K562 (cell line): ENCODE measurements around the gene NEDD4L. TPM values are rescaled to one million over a fixed set of nuclear protein-coding genes. Genes with fewer than 3 reads are reported as not detected.

Source experiments
- ATAC-seq: fragments of 200-7000 bp; cut with Tn5 transposase; 3 replicates; pipeline ENCODE4 v1.9.1; 2020; ENCODE audit warnings: moderate library complexity
- BruUV-seq: library from RNA; stranded (reverse); fragments of 400-500 nt; replicated peaks from 2 replicates; lab custom pipeline; 2021; lab: Mats Ljungman, UMichigan
- CTCF ChIA-PET: fragments of 300-600 bp; formaldehyde crosslinking; extraction: SDS; loops from one replicate; lab custom pipeline; 2021; ENCODE audit warnings: low intra/inter-chr PET ratio; lab: Yijun Ruan, JAX
- POLR2A ChIA-PET: fragments of 300-600, 350-650 bp; sonication (Branson Sonifier 250); formaldehyde crosslinking; extraction: SDS; loops from one replicate; lab custom pipeline; 2021; ENCODE audit warnings: antibody characterized with exemption, inconsistent platforms; lab: Yijun Ruan, JAX
- DNase-seq, 4 experiments: peaks; one replicate each; pipeline versions ENCODE4 v3.0.0 to v3.0.0-alpha.2; 2011 to 2018; ENCODE audit warnings: low spot score in 3 of 4, mixed read lengths in 3 of 4; ENCODE audit errors: extremely low read depth in 1 of 4
- FAIRE-seq: peaks from 2 replicates; lab custom pipeline; 2011; peaks lifted over from hg19 to GRCh38; lab: Jason Lieb, UNC
- H2AFZ ChIP-seq: 2 replicates; pipeline ENCODE4 v1.6.0; 2011; ENCODE audit warnings: low read depth, low read length, control low read depth, inconsistent platforms
- H3K27ac ChIP-seq: fragments of 200-600 bp; 3 replicates; pipeline ENCODE4 v1.8.0; 2011; ENCODE audit warnings: low read depth, mild to moderate bottlenecking, control low read depth, inconsistent platforms, low read length, moderate library complexity, mixed read lengths; ENCODE audit errors: extremely low read depth
- H3K27me3 ChIP-seq, 2 experiments: fragments of 300-600 bp in 1 of 2; 2 replicates in 1 of 2; 3 replicates in 1 of 2; pipeline versions ENCODE4 v1.6.0 to v1.8.0; 2011; ENCODE audit warnings: inconsistent platforms in 2 of 2, low read length in 2 of 2, mild to moderate bottlenecking in 1 of 2, mixed read lengths in 1 of 2, moderate library complexity in 1 of 2; ENCODE audit not compliant: control insufficient read depth in 2 of 2, insufficient read depth in 2 of 2
- H3K36me3 ChIP-seq: fragments of 300-600 bp; 3 replicates; pipeline ENCODE4 v1.8.0; 2011; ENCODE audit warnings: mild to moderate bottlenecking, low read length, inconsistent platforms; ENCODE audit not compliant: control insufficient read depth, insufficient read depth
- H3K4me1 ChIP-seq, 2 experiments: fragments of 200-600 bp in 1 of 2; replicated peaks in 1 of 2; 2 replicates in 1 of 2; 3 replicates in 1 of 2; pipeline versions ENCODE4 v1.5.1 to v1.8.0; 2011; ENCODE audit warnings: inconsistent platforms in 2 of 2, low read length in 2 of 2, mild to moderate bottlenecking in 1 of 2, mixed read lengths in 1 of 2, moderate library complexity in 1 of 2; ENCODE audit not compliant: control insufficient read depth in 2 of 2, insufficient read depth in 2 of 2
- H3K4me2 ChIP-seq: 2 replicates; pipeline ENCODE4 v1.6.1; 2011; ENCODE audit warnings: low read length, control low read depth, inconsistent platforms, mixed read lengths; ENCODE audit not compliant: insufficient read depth
- H3K4me3 ChIP-seq: fragments of 200-600 bp; sonication (generic), shearing (Covaris generic); 2 replicates; pipeline ENCODE4 v1.5.1; 2016; ENCODE audit warnings: control low read depth, inconsistent platforms
- H3K79me2 ChIP-seq: fragments of 200-600 bp; 3 replicates; pipeline ENCODE4 v1.8.0; 2011; ENCODE audit warnings: low read length, inconsistent platforms; ENCODE audit not compliant: control insufficient read depth, insufficient read depth
- H3K9ac ChIP-seq, 2 experiments: 2 replicates each; pipeline versions ENCODE4 v1.6.0 to v1.6.1; 2011; ENCODE audit warnings: low read depth in 2 of 2, low read length in 2 of 2, control low read depth in 1 of 2, inconsistent platforms in 1 of 2, mild to moderate bottlenecking in 1 of 2, mixed read lengths in 1 of 2; ENCODE audit not compliant: insufficient read depth in 1 of 2
- H3K9me1 ChIP-seq: one replicate; pipeline ENCODE4 v1.6.0; 2011; ENCODE audit warnings: inconsistent platforms, mild to moderate bottlenecking, low read length, moderate library complexity; ENCODE audit not compliant: control insufficient read depth, insufficient read depth
- H3K9me3 ChIP-seq: replicated peaks from 2 replicates; pipeline ENCODE4 v1.5.1; 2011; ENCODE audit warnings: low read depth, low read length, inconsistent platforms; ENCODE audit not compliant: control insufficient read depth, insufficient read depth
- H4K20me1 ChIP-seq: replicated peaks from 2 replicates; pipeline ENCODE4 v1.6.1; 2011; ENCODE audit warnings: low read length, inconsistent platforms, mixed read lengths; ENCODE audit not compliant: control insufficient read depth, insufficient read depth
- NFE2 ChIP-seq: IDR thresholded peaks from 2 replicates; pipeline ENCODE4 v1.6.1; 2014; ENCODE audit warnings: antibody characterized with exemption, low read depth
- SMARCE1 ChIP-seq: fragments of 450-650 bp; IDR thresholded peaks from 2 replicates; pipeline ENCODE4 v1.7.1; 2016; ENCODE audit warnings: mild to moderate bottlenecking
- STAG1 ChIP-seq: sonication (generic); formaldehyde crosslinking; IDR thresholded peaks from 2 replicates; pipeline ENCODE4 v1.5.0; 2020; ENCODE audit warnings: missing genetic modification reagents, borderline replicate concordance
- TCF7L2 ChIP-seq: fragments of 150-350 bp; IDR thresholded peaks from 2 replicates; pipeline ENCODE4 v1.6.1; 2016; ENCODE audit warnings: low read depth, mild to moderate bottlenecking, low read length, moderate library complexity
- TCFL5 ChIP-seq: fragments of 250-450 bp; sonication (Bioruptor Pico); conservative IDR thresholded peaks from 2 replicates; pipeline ENCODE4 v1.6.1; 2021; ENCODE audit warnings: mild to moderate bottlenecking, moderate library complexity, matching md5 sums
- ZNF212 ChIP-seq: fragments of 450-650 bp; formaldehyde crosslinking; IDR thresholded peaks from 2 replicates; pipeline ENCODE4 v1.4.0; 2020; ENCODE audit warnings: mild to moderate bottlenecking
- WGBS: fragments of 100-300 bp; shearing (Covaris generic); methylation state at CpG from one replicate; pipeline ENCODE4 v1.1.6; 2016; ENCODE audit warnings: low coverage, mixed read lengths; ENCODE audit not compliant: insufficient coverage; ENCODE audit errors: missing lambda C conversion rate; 5-methylcytosine and 5-hydroxymethylcytosine counted together
- in situ Hi-C: fragments of 300-500 bp; cut with MboI; formaldehyde crosslinking; loops from 4 replicates; pipeline ENCODE4 v1.15.0; 2018; ENCODE audit warnings: inconsistent platforms, mixed read lengths
- intact Hi-C: fragments of 100-400 bp; cut with micrococcal nuclease; formaldehyde crosslinking; loops from 2 replicates; pipeline ENCODE4 v1.14.2; 2022
- polyA plus RNA-seq, 8 experiments: library from polyadenylated mRNA; depleted of rRNA in 4 of 8; stranded (reverse) in 5 of 8; unstranded in 3 of 8; fragments of >200 nt; fragmentation: Nextera tagmentation in 2 of 8; fragmentation: Illumina TruSeq in 1 of 8; extraction: Ambion mirVana in 2 of 8; extraction: Trizol in 1 of 8; gene quantifications; 2 replicates each; pipeline versions ENCODE4 v1.2.1 to v1.2.3, GENCODE V29; 2011 to 2014; ENCODE audit warnings: inconsistent platforms in 1 of 8, missing spikeins in 1 of 8
- total RNA-seq, 7 experiments: library from RNA; depleted of rRNA in 6 of 7; stranded (reverse); fragments of >200 nt in 6 of 7; fragmentation: Illumina TruSeq in 2 of 7; extraction: Trizol in 2 of 7; gene quantifications; 2 replicates each; pipeline versions ENCODE4 v1.2.1 to v1.2.3, GENCODE V29; 2011 to 2021; ENCODE audit warnings: low replicate concordance in 1 of 7
- TF ChIP-seq, protein P1 (sequence below), 2 experiments: fragments of 450-650 bp in 1 of 2; IDR thresholded peaks; 2 replicates each; pipeline ENCODE4 v1.6.1; 2011 to 2017; ENCODE audit warnings: low read depth in 2 of 2, antibody characterized with exemption in 1 of 2, borderline replicate concordance in 1 of 2, low read length in 1 of 2, mild to moderate bottlenecking in 1 of 2, mixed read lengths in 1 of 2; ENCODE audit not compliant: control insufficient read depth in 1 of 2

NEDD4L gene
- total and polyA plus RNA-seq, 9 of the 15 experiments (the other 6 are each of a cell fraction or from before 2014, with no cell fraction given), result 8.1 to 33.4 (median 19.9) TPM

DNA sequence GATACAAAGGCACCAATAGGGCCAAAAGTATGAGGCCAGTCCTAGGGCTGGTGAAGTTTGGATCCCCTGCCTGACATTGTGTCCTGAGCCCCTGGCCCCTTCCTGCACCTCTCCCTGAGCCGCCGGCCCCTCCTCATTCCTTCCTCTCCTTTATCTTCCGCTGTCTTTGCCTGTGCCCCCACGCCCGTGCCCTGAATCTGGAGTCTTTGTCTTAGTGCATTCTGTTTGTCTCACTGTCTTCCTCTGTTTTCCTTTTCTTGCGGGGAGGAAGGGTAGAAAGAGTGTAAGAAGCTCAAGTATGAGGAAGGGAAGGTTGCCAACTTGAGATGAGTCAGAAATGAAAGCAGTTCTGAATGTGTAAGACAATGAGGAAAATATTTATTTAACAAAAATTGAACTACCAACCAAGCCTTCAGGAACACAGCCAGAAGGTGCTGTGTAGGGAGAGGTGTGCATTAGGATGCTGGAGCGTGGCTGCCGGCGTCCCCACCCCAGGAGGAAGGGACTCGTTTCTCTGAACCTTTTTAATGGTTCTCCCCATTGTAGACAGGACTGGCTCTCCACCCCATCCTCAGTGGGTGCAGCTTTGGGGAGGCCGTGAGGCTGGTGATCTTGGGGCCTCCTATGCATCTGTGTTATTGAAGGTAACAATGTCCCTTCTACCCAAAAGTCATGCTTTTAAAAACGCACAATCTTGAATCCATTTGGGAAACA is 133.1 kb downstream of the NEDD4L start:
- Histone ChIP-seq H3K27ac (no peak overlapping the region), H3K9me3 (no peaks in the 10 kb centered on the region), H3K79me2 (no peaks in the 10 kb centered on the region), H3K36me3 (no peaks in the 10 kb centered on the region), H3K27me3 (no peaks in the 10 kb centered on the region), H4K20me1 (no peaks in the 10 kb centered on the region), H3K9ac (no peak overlapping the region), H2AFZ (no peak overlapping the region), H3K9me1 (peaks cover 2% of the 10 kb centered on the region), H3K4me1 (peaks cover 0 to 6% of the 10 kb centered on the region in 2 experiments; a peak in 3 of 5 replicates), H3K4me3 (no peak overlapping the region), H3K4me2 (no peak overlapping the region)
- CTCF ChIA-PET, result no interaction called here
- 35% methylated on average over 9 of the region's 12 CpGs for WGBS
- in situ Hi-C loops, result loop anchor here (25.0 kb wide), 1 partner anchor 310 kb away; no protein-coding TSS in a partner anchor
- intact Hi-C loops, result no loop called here
- no peak for ATAC-seq
- no peak for DNase-seq
- POLR2A ChIA-PET, result interaction anchor here (0.9 kb wide), 1 partner anchor 31 kb away, joined by 5 read pairs; no protein-coding TSS in a partner anchor
- FAIRE-seq, result no peak
- no TSS peak for BruUV-seq
- TF ChIP-seq STAG1 (CRISPR knock-in tag) (no peak), TCFL5 (CRISPR knock-in tag) (no peak), TCF7L2 (no peak), ZNF212 (no peak), NFE2 (no peak), SMARCE1 (no peak)
- TF ChIP-seq, protein P1, sequence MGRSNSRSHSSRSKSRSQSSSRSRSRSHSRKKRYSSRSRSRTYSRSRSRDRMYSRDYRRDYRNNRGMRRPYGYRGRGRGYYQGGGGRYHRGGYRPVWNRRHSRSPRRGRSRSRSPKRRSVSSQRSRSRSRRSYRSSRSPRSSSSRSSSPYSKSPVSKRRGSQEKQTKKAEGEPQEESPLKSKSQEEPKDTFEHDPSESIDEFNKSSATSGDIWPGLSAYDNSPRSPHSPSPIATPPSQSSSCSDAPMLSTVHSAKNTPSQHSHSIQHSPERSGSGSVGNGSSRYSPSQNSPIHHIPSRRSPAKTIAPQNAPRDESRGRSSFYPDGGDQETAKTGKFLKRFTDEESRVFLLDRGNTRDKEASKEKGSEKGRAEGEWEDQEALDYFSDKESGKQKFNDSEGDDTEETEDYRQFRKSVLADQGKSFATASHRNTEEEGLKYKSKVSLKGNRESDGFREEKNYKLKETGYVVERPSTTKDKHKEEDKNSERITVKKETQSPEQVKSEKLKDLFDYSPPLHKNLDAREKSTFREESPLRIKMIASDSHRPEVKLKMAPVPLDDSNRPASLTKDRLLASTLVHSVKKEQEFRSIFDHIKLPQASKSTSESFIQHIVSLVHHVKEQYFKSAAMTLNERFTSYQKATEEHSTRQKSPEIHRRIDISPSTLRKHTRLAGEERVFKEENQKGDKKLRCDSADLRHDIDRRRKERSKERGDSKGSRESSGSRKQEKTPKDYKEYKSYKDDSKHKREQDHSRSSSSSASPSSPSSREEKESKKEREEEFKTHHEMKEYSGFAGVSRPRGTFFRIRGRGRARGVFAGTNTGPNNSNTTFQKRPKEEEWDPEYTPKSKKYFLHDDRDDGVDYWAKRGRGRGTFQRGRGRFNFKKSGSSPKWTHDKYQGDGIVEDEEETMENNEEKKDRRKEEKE (IDR thresholded peaks at IDR 0.05; ENCODE audit: borderline replicate concordance in 1 of 2, control insufficient read depth in 1 of 2, low read depth in 2 of 2, low read length in 1 of 2), result no peak
